Cardiac fibroblast (primary cell): ENCODE results near the gene ZNF816.
"Not testable (repeated sequence)": the region's sequence is repeated elsewhere in the genome, so short reads cannot be mapped to it uniquely, and the experiment has no call there.

Source experiments
- DNase-seq, 2 donors: peaks; one replicate each; pipeline versions ENCODE4 v3.0.0 to v3.0.0-alpha.2; 2010; ENCODE audit warnings: low read depth in 2 of 2
- H3K4me3 ChIP-seq, 2 donors: replicated peaks in 1 of 2; 1 replicate in 1 of 2; 2 replicates in 1 of 2; pipeline ENCODE4 v1.5.1; 2011; ENCODE audit warnings: low read depth in 2 of 2, low read length in 2 of 2, mild to moderate bottlenecking in 2 of 2, moderate library complexity in 1 of 2
- CTCF ChIP-seq: IDR thresholded peaks from one replicate; pipeline ENCODE4 v1.5.1; 2011; ENCODE audit warnings: low read depth, mild to moderate bottlenecking, low read length, inconsistent platforms

Gene ZNF816

GRCh38 chr19:52991484-52991883 is 28.8 kb upstream of the ZNF816 start:
- peak; percentile 46 to 71 for DNase-seq
- H3K4me3 ChIP-seq, result no peak overlapping the region
- no peak for TF ChIP-seq CTCF

- peak in 1 of 2 donors; percentile 13 for DNase-seq
- no peak overlapping the region for H3K4me3 ChIP-seq
- no peak for TF ChIP-seq CTCF
Measured at GRCh38 chr19:52990759-52991418, 28.2 kb upstream of the ZNF816 start.

GRCh38 chr19:52988506-52988905 is 25.8 kb upstream of the ZNF816 start:
- H3K4me3 ChIP-seq, result no peak overlapping the region
- no peak for DNase-seq
- no peak for TF ChIP-seq CTCF

GRCh38 chr19:52987221-52987620 is 24.5 kb upstream of the ZNF816 start:
- DNase-seq, result no peak
- TF ChIP-seq CTCF, result no peak
- no peak overlapping the region for H3K4me3 ChIP-seq

GRCh38 chr19:52983167-52983566 is 20.5 kb upstream of the ZNF816 start:
- not testable (repeated sequence) for H3K4me3 ChIP-seq, DNase-seq

GRCh38 chr19:52981329-52981728 is 18.6 kb upstream of the ZNF816 start:
- no peak overlapping the region for H3K4me3 ChIP-seq
- no peak for TF ChIP-seq CTCF
- DNase-seq, result no peak

- no peak for TF ChIP-seq CTCF
- H3K4me3 ChIP-seq, result no peak overlapping the region
- no peak for DNase-seq
Measured at GRCh38 chr19:52967772-52968171, 5.1 kb upstream of the ZNF816 start.
